DOHH2 (cell line): Measurements from ENCODE around the gene MTM1.

Source experiments
- H3F3A ChIP-seq: fragments of 200-600 bp; sonication (generic), shearing (Covaris generic); 2 replicates; pipeline ENCODE4 v1.6.0; 2016; ENCODE audit warnings: antibody characterized with exemption, mild to moderate bottlenecking; ENCODE audit not compliant: control insufficient read depth, insufficient read depth
- H3K27ac ChIP-seq: fragments of 200-600 bp; sonication (generic); 2 replicates; pipeline ENCODE4 v1.5.1; 2014; ENCODE audit warnings: low read depth, mild to moderate bottlenecking, low read length, moderate library complexity
- H3K27me3 ChIP-seq: fragments of 200-600 bp; sonication (generic); 2 replicates; pipeline ENCODE4 v1.6.1; 2014; ENCODE audit warnings: mild to moderate bottlenecking, low read length, mixed read lengths; ENCODE audit not compliant: control insufficient read depth
- H3K36me3 ChIP-seq: fragments of 200-600 bp; sonication (generic); 2 replicates; pipeline ENCODE4 v1.6.1; 2014; ENCODE audit warnings: mild to moderate bottlenecking, low read length, moderate library complexity, mixed read lengths; ENCODE audit not compliant: control insufficient read depth
- H3K4me1 ChIP-seq: fragments of 200-600 bp; sonication (generic); 2 replicates; pipeline ENCODE4 v1.6.1; 2014; ENCODE audit warnings: mild to moderate bottlenecking, low read length, mixed read lengths; ENCODE audit not compliant: control insufficient read depth
- H3K4me2 ChIP-seq: fragments of 200-600 bp; sonication (generic); 2 replicates; pipeline ENCODE4 v1.6.0; 2014; ENCODE audit warnings: mild to moderate bottlenecking, low read length, moderate library complexity
- H3K4me3 ChIP-seq: fragments of 200-600 bp; sonication (generic); 2 replicates; pipeline ENCODE4 v1.5.1; 2014; ENCODE audit warnings: mild to moderate bottlenecking, low read length, mixed read lengths
- H3K79me2 ChIP-seq: fragments of 200-600 bp; sonication (generic); 2 replicates; pipeline ENCODE4 v1.6.1; 2014; ENCODE audit warnings: mild to moderate bottlenecking, low read length, mixed read lengths; ENCODE audit not compliant: control insufficient read depth
- H3K9me2 ChIP-seq: fragments of 200-600 bp; sonication (generic); replicated peaks from 2 replicates; pipeline ENCODE4 v1.6.1; 2014; ENCODE audit warnings: mild to moderate bottlenecking, low read length, mixed read lengths; ENCODE audit not compliant: control insufficient read depth
- H3K9me3 ChIP-seq: fragments of 200-600 bp; sonication (generic); 2 replicates; pipeline ENCODE4 v1.6.1; 2014; ENCODE audit warnings: antibody characterized with exemption, low read length, mixed read lengths; ENCODE audit not compliant: control insufficient read depth, insufficient read depth
- H4K20me1 ChIP-seq: fragments of 200-600 bp; sonication (generic); 2 replicates; pipeline ENCODE4 v1.6.0; 2014; ENCODE audit warnings: low read depth, mild to moderate bottlenecking, antibody characterized with exemption, low read length, moderate library complexity; ENCODE audit not compliant: control insufficient read depth, insufficient read depth
- EZH2phosphoT487 ChIP-seq: fragments of 200-600 bp; sonication (generic); IDR thresholded peaks from 2 replicates; pipeline ENCODE4 v1.6.1; 2017; ENCODE audit warnings: borderline replicate concordance, mild to moderate bottlenecking, antibody characterized with exemption, low read length, moderate library complexity, mixed read lengths
- TF ChIP-seq, protein P1 (sequence below): fragments of 200-600 bp; sonication (generic); IDR thresholded peaks from one replicate; pipeline ENCODE4 v1.5.1; 2014; ENCODE audit warnings: antibody characterized with exemption, mild to moderate bottlenecking, low read depth, low read length; ENCODE audit not compliant: poor library complexity, severe bottlenecking

MTM1 gene

DNA sequence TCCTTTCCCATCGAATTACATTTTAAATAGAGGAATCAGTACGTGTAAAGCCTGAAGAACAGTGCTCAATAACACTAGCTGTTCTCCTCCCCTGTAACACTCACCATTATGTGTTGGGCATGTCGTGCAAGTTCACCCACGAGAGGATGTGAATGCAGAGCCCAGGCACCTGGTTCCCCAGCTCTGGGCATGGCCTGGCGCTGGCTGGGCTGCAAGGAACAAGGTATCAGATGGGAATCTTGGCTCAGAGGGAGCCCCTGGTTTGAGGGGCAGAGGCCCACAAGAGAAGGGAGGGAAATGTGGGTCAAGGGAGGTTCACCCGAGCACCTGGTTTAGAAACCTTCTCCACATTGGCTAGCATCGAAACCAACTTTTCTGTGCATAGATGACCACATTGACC, 41.7 kb upstream of the MTM1 start:
- Histone ChIP-seq H3K36me3 (no peaks in the 10 kb centered on the region), H4K20me1 (no peaks in the 10 kb centered on the region), H3F3A (no peaks in the 10 kb centered on the region), H3K4me2 (no peak overlapping the region), H3K9me3 (no peaks in the 10 kb centered on the region), H3K79me2 (no peaks in the 10 kb centered on the region), H3K27ac (no peak overlapping the region), H3K27me3 (no peaks in the 10 kb centered on the region), H3K9me2 (no peaks in the 10 kb centered on the region), H3K4me3 (no peak overlapping the region), H3K4me1 (no peaks in the 10 kb centered on the region)
- TF ChIP-seq, protein P1, sequence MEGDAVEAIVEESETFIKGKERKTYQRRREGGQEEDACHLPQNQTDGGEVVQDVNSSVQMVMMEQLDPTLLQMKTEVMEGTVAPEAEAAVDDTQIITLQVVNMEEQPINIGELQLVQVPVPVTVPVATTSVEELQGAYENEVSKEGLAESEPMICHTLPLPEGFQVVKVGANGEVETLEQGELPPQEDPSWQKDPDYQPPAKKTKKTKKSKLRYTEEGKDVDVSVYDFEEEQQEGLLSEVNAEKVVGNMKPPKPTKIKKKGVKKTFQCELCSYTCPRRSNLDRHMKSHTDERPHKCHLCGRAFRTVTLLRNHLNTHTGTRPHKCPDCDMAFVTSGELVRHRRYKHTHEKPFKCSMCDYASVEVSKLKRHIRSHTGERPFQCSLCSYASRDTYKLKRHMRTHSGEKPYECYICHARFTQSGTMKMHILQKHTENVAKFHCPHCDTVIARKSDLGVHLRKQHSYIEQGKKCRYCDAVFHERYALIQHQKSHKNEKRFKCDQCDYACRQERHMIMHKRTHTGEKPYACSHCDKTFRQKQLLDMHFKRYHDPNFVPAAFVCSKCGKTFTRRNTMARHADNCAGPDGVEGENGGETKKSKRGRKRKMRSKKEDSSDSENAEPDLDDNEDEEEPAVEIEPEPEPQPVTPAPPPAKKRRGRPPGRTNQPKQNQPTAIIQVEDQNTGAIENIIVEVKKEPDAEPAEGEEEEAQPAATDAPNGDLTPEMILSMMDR: no peak
- TF ChIP-seq EZH2phosphoT487: no peak

- Histone ChIP-seq H3K79me2 (no peaks in the 10 kb centered on the region), H3K4me3 (no peak overlapping the region), H3K9me2 (no peaks in the 10 kb centered on the region), H3K36me3 (no peaks in the 10 kb centered on the region), H3K4me1 (no peaks in the 10 kb centered on the region), H3K27ac (no peak overlapping the region), H4K20me1 (no peaks in the 10 kb centered on the region), H3K27me3 (no peaks in the 10 kb centered on the region), H3K4me2 (no peak overlapping the region), H3K9me3 (no peaks in the 10 kb centered on the region), H3F3A (no peaks in the 10 kb centered on the region)
- TF ChIP-seq EZH2phosphoT487: no peak
- TF ChIP-seq, protein P1: no peak
Observed at GRCh38 chrX:150527108-150527507, 41.3 kb upstream of the MTM1 start.

DNA sequence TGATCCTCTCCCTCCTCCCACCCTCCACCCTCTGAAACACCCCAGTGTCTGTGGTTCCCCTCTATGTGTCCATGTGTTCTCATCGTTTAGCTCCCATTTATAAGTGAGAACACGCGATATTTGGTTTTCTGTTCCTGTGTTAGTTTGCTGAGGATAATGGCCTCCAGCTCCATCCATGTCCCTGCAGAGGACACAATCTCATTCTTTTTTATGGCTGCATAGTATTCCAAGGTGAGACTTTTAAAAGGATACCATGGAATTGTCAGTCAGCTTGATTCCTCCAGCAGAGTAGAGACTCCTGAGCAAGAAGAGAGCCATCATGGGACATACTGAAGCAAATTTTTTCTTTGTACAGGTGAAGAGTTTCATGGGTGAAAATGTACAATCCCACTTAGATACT, 38.8 kb upstream of the MTM1 start:
- TF ChIP-seq EZH2phosphoT487: no peak
- TF ChIP-seq, protein P1: no peak
- no peaks in the 10 kb centered on the region for H3K9me2 ChIP-seq
- no peak overlapping the region for H3K27ac ChIP-seq
- H3K4me2 ChIP-seq: no peak overlapping the region
- no peaks in the 10 kb centered on the region for H3K27me3 ChIP-seq
- H3K4me1 ChIP-seq: no peaks in the 10 kb centered on the region
- no peak overlapping the region for H3K4me3 ChIP-seq
- H3F3A ChIP-seq: no peaks in the 10 kb centered on the region
- H4K20me1 ChIP-seq: no peaks in the 10 kb centered on the region
- H3K9me3 ChIP-seq: no peaks in the 10 kb centered on the region
- H3K79me2 ChIP-seq: no peaks in the 10 kb centered on the region
- no peaks in the 10 kb centered on the region for H3K36me3 ChIP-seq

GRCh38 chrX:150530821-150531220, 37.6 kb upstream of the MTM1 start:
- no peaks in the 10 kb centered on the region for H3K36me3 ChIP-seq
- no peaks in the 10 kb centered on the region for H4K20me1 ChIP-seq
- no peak overlapping the region for H3K4me2 ChIP-seq
- no peak for TF ChIP-seq EZH2phosphoT487
- TF ChIP-seq, protein P1: no peak
- no peaks in the 10 kb centered on the region for H3K4me1 ChIP-seq
- H3K9me3 ChIP-seq: no peaks in the 10 kb centered on the region
- no peak overlapping the region for H3K4me3 ChIP-seq
- no peaks in the 10 kb centered on the region for H3K79me2 ChIP-seq
- no peaks in the 10 kb centered on the region for H3K27me3 ChIP-seq
- no peaks in the 10 kb centered on the region for H3F3A ChIP-seq
- H3K9me2 ChIP-seq: no peaks in the 10 kb centered on the region
- no peak overlapping the region for H3K27ac ChIP-seq
